ENCODE data around the gene SUSD4. TPM values are rescaled to one million over a fixed set of nuclear protein-coding genes. Genes with fewer than 3 reads are reported as not detected.

The SUSD4 gene
- total RNA-seq, 1 donor from 2014 or later: 0.12 TPM

DNA sequence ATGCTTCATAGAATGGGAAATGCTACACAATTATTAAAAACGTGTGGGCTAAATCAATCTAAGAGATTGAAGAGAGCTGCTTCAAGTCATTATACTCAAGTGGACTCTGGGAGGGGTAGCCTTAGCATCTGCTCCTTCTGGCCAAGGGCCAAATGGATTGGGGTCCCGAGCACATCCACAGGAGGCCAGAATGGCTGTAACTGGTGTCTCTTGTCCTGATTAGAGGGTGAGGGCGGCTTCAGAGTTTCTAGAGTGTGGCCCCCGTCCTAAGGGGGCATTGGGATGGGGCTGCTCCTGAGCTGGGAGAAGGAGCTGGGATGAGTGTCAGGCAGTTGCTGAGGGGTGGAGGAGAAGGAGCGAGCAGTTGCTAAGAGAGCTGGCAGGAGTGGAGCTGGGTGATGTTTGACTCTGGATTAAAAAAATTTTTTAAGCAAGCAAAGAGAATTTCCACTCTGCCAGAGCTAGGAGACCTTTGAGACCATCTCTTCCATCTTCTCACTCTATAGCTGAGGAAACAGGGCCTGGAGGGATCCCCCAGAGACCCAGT, 149.6 kb downstream of the SUSD4 start:
- no peak for DNase-seq (ENCODE audit: low read depth)
- no peak overlapping the region for H3K4me3 ChIP-seq (ENCODE audit: low read depth, low read length)
- TF ChIP-seq, protein P1, sequence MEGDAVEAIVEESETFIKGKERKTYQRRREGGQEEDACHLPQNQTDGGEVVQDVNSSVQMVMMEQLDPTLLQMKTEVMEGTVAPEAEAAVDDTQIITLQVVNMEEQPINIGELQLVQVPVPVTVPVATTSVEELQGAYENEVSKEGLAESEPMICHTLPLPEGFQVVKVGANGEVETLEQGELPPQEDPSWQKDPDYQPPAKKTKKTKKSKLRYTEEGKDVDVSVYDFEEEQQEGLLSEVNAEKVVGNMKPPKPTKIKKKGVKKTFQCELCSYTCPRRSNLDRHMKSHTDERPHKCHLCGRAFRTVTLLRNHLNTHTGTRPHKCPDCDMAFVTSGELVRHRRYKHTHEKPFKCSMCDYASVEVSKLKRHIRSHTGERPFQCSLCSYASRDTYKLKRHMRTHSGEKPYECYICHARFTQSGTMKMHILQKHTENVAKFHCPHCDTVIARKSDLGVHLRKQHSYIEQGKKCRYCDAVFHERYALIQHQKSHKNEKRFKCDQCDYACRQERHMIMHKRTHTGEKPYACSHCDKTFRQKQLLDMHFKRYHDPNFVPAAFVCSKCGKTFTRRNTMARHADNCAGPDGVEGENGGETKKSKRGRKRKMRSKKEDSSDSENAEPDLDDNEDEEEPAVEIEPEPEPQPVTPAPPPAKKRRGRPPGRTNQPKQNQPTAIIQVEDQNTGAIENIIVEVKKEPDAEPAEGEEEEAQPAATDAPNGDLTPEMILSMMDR (conservative IDR thresholded peaks at IDR 0.05; ENCODE audit: low read depth, low read length): no peak

GRCh38 chr1:223212441-223212840, 151.5 kb downstream of the SUSD4 start:
- no peak overlapping the region for H3K4me3 ChIP-seq (ENCODE audit: low read depth, low read length)
- no peak for DNase-seq (ENCODE audit: low read depth)
- TF ChIP-seq, protein P1 (conservative IDR thresholded peaks at IDR 0.05; ENCODE audit: low read depth, low read length): no peak

DNA sequence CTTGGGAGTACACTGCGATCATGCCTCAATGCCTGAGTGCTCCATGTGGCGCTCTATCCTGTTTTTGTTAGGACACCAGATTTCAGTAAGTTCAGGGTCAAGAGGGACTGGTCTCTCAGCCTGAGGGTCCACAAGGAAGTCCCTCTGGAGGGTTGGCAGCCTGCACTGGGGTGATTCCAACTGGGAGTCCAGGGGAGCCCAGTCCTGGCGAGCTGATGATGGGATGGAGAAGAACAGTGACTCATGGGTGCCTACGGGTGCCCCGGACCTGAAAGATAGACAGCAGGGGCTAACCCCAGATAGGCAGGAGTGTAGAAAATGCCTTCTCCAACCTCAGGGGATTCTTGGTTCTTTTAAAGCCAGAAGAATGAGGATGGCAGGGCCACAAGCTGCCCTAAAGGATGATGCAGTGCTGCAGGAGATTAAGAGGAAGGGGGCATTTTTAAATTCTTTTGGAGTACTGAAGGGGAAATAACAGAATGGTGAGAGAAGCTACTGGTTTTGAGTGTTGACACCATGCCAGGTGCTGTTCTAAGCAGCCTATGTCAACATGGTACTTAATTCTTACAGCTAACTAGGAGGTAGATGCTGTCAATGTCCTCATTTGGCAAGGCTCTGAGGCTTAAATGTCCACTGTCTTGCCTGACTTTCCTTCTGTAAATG, 152.5 kb downstream of the SUSD4 start:
- H3K4me3 ChIP-seq (ENCODE audit: low read depth, low read length): no peak overlapping the region
- TF ChIP-seq, protein P1 (conservative IDR thresholded peaks at IDR 0.05; ENCODE audit: low read depth, low read length): no peak
- DNase-seq (ENCODE audit: low read depth): no peak

DNA sequence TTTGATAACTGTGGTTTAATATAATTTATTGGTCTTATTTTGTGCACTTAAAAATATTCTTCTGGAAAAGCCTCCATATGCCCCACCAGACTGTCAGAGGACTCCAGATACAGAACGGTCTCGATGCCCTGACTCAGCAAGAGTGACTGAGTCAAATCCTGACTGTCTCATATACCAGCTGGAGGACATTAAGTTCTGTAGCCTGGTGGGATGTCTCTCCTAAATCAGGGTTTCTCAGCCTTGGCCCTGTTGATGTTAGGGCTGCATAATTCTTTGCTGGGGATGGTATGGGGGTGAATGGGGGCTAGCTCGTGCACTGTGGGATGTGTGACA, 153.2 kb downstream of the SUSD4 start:
- DNase-seq (ENCODE audit: low read depth): no peak
- H3K4me3 ChIP-seq (ENCODE audit: low read depth, low read length): no peak overlapping the region
- TF ChIP-seq, protein P1 (conservative IDR thresholded peaks at IDR 0.05; ENCODE audit: low read depth, low read length): no peak

- TF ChIP-seq, protein P1 (conservative IDR thresholded peaks at IDR 0.05; ENCODE audit: low read depth, low read length): no peak
- DNase-seq (ENCODE audit: low read depth): no peak
- H3K4me3 ChIP-seq (ENCODE audit: low read depth, low read length): no peak overlapping the region
These were observed 153.8 kb downstream of the SUSD4 start for GRCh38 chr1:223209992-223210787.

DNA sequence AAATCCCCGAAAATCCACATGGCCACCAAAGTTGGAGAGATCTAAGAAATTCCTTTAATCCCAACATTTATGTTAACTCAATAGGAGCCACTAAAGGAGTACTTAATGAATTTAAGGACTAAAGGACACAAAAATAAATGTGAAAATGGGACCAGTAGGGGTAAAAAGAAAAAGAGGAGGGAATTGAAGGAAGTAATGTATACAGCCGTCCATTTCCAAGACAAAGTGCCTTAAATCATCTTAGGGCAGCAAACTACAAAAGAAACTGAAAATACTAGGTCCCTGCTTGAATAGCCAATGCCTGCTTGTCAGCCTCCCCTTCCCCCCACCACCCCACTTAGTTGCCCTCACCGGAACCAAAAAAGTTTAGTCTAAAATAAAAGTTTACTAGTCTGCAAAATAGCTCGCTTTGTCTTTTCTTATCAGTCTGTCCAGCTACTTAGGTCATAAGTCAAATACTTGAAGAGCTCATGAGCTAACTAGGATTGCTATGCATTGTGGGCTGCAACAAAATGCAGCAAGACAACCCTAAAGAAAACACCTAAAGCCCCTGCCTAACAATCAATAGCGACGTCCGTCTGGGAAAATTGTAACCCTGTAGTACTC, 154.6 kb downstream of the SUSD4 start:
- TF ChIP-seq, protein P1 (conservative IDR thresholded peaks at IDR 0.05; ENCODE audit: low read depth, low read length): no peak
- no peak for DNase-seq (ENCODE audit: low read depth)
- no peak overlapping the region for H3K4me3 ChIP-seq (ENCODE audit: low read depth, low read length)

Measured in epithelial cell of proximal tubule (primary cell).